H7 (cell line): ENCODE data around the gene GNG7. TPM values are rescaled to one million over a fixed set of nuclear protein-coding genes. Genes with fewer than 3 reads are reported as not detected.
A peak's percentile ranks its signal among the peaks of the same experiment; 100 is the strongest.

ENCODE experiments used
- DNase-seq: peaks from one replicate; pipeline ENCODE4 v3.0.0; 2012
- H3K27me3 ChIP-seq: 2 replicates; pipeline ENCODE4 v1.6.0; 2011; ENCODE audit warnings: mild to moderate bottlenecking, low read length; ENCODE audit not compliant: control insufficient read depth, insufficient read depth
- H3K36me3 ChIP-seq: replicated peaks from 2 replicates; pipeline ENCODE4 v1.5.1; 2011; ENCODE audit warnings: low read length; ENCODE audit not compliant: control insufficient read depth, insufficient read depth
- H3K4me3 ChIP-seq: 2 replicates; pipeline ENCODE4 v1.5.1; 2011; ENCODE audit warnings: low read depth, mild to moderate bottlenecking, control low read depth, low read length, moderate library complexity; ENCODE audit not compliant: insufficient read depth
- total RNA-seq: library from RNA; depleted of rRNA; stranded (reverse); fragments of >200 nt; shearing (Covaris generic); gene quantifications from 2 replicates; pipeline ENCODE4 v1.2.3, GENCODE V29; 2014

The GNG7 gene
- total RNA-seq, 1 experiment from 2014 or later: 1.1 TPM

DNA sequence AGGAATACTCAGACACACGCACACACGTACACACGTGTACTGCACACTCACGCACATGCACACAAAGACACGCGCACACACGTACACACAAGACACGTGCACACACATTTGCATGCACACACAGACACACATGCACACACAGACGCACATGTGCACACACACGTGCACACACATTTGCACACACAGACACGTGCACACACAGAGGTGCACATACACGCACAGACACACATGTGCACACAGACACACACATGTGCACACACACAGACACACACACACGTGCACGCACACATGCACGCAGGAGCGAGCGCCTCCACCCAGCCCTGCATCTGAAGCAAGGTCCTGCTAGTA is 145.4 kb downstream of the GNG7 start:
- Histone ChIP-seq H3K36me3 (no peaks in the 10 kb centered on the region), H3K4me3 (no peak overlapping the region), H3K27me3 (no peaks in the 10 kb centered on the region)
- DNase-seq: no peak

DNA sequence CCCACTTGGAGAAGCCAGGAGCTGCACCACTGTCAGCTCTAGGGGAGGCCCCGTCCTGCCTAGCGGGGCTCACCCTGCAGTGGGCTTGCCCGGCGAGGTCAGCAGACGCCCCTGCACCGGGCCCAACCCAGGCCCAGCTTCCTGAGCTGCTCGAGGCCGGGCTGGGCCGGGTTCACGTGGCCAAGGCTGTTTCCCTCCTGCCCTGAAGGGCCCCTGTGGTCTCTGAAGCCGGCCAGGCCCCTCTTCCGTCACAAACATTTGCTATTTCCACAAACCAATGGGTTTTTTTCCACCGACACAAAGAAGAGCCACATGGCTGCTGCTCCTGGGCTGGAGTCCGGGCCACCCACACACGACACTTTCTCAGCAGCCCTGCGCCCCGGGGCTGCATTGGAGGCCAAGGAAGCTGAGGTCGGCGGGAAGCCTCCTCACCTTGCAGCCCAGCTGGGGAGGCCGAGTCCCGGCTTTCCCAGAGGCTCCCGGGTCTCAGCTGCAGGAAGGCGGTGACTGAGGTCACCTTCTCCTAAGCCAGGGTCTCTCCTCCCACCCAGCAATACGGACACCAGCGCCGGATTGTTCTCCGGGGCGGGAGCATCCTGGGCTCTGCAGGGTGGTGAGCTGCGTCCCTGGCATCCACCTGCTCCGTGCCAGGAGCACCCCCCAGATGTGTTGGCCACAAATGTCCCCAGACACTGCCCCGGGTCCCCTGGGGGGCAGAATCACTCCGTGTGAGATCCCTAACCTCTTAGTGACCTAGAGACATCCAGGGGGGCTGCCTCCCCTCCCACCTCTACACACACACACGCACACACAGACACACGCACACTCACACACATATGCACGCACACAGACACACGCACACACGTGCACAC is 146.0 kb downstream of the GNG7 start:
- Histone ChIP-seq H3K27me3 (no peaks in the 10 kb centered on the region), H3K4me3 (no peak overlapping the region), H3K36me3 (no peaks in the 10 kb centered on the region)
- DNase-seq: peak; percentile 50

DNA sequence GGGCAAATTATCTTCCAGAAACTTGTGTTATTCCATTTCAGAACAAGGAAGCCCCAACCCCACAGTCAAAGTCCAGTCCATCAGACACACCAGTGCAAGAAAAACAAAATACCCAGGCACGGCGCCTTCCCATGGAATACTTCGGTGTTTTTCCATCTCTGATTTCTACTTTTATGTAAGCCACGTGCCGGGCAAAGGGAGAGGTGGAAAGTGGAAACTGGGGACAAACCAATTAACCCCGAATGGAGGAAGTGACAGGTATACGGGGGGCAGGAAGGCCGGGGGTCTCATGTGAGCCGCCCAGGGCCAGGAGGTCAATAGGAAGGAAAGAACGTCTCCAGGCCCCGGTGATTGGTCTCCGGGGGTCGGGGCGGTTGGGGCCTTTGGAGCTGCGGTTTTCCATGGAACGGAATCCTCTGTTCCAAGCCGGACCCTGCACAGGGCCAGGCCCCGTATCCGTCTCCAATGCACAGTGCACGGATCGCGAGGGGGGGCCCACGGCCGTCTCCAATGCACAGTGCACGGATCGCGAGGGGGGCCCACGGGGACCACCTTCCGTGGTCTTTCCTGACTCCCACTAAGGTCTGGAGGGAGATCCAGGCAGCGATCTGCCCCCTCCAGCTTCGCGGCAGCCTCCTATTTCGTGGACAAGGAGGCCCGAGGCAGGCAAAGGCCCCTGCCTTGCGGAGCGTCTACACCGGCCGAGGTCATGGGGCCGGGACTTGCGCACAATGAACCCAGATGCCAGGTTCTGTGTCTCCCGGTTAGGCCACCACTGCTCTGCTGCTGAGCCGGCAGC is 146.9 kb downstream of the GNG7 start:
- Histone ChIP-seq H3K27me3 (no peaks in the 10 kb centered on the region), H3K4me3 (no peak overlapping the region), H3K36me3 (no peaks in the 10 kb centered on the region)
- DNase-seq: peak; percentile 25

DNA sequence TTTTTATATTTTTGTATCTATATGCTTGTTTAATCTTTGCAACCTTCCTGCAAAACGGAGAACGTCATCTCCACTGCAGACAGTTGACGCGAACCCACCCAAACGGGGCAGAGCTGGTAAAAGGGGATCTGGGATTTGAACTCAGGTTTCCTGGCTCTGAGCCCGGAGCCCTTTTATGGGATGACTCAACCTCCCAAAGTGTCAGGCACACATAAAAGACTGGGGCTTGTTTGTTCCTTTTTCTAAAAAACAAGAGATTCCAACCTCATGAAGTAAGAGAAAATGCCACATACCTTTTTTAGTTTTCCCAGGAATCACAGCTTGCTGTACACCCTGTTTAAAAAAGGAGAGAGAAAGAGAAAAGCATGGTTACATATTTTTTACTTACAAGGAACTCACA is 147.6 kb downstream of the GNG7 start:
- DNase-seq: peak; percentile 7
- no peak overlapping the region for H3K4me3 ChIP-seq
- no peaks in the 10 kb centered on the region for H3K36me3 ChIP-seq
- H3K27me3 ChIP-seq: no peaks in the 10 kb centered on the region

DNA sequence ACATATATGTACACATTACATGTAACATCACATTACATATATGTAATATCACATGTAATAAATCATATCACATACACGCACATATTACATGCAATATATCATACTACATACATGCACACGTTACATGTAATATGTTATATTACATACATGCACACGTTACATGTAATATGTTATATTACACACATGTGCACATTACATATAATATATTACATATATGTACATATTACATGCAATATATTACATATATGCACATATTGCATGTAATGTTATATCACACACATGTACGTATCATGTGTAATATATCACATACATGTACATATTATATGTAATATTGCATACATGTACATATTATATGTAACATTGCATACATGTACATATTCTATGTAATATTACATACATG is 149.0 kb downstream of the GNG7 start:
- DNase-seq: no peak
- Histone ChIP-seq H3K4me3 (no peak overlapping the region), H3K36me3 (no peaks in the 10 kb centered on the region), H3K27me3 (no peaks in the 10 kb centered on the region)

DNA sequence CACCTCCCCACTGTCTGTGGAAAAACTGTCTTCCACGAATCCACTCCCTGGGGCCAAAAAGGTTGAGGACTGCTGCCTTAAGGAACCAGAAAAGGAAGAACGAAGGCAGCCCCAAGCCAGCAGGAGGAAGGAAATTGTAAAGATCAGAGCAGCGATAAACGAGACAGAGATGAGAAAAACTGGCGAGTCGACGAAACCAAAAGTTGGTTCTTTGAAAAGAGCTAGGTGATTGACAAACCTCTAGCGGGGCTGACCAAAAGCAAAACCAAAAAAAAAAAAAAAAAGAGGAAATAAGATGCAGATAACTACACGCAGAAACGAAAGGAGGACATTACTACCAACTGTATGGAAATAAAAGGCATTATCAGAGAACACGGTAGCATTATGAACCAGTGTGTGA is 149.6 kb downstream of the GNG7 start:
- Histone ChIP-seq H3K4me3 (no peak overlapping the region), H3K36me3 (no peaks in the 10 kb centered on the region), H3K27me3 (no peaks in the 10 kb centered on the region)
- DNase-seq: peak; percentile 14

DNA sequence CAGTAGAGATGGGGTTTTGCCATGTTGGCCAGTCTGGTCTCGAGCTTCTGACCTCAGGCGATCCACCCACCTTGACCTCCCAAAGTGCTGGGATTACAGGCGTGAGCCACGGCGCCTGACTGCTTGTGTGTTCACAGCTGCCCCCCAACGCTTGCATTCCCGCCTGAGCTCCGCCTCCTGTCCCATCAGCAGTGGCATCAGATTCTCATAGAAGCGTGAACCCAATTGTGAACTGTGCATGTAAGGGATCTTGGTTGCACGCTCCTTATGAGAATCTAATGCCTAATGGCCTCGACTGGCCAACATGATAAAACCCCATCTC is 150.7 kb downstream of the GNG7 start:
- no peak overlapping the region for H3K4me3 ChIP-seq
- DNase-seq: no peak
- H3K27me3 ChIP-seq: no peaks in the 10 kb centered on the region
- H3K36me3 ChIP-seq: no peaks in the 10 kb centered on the region

DNA sequence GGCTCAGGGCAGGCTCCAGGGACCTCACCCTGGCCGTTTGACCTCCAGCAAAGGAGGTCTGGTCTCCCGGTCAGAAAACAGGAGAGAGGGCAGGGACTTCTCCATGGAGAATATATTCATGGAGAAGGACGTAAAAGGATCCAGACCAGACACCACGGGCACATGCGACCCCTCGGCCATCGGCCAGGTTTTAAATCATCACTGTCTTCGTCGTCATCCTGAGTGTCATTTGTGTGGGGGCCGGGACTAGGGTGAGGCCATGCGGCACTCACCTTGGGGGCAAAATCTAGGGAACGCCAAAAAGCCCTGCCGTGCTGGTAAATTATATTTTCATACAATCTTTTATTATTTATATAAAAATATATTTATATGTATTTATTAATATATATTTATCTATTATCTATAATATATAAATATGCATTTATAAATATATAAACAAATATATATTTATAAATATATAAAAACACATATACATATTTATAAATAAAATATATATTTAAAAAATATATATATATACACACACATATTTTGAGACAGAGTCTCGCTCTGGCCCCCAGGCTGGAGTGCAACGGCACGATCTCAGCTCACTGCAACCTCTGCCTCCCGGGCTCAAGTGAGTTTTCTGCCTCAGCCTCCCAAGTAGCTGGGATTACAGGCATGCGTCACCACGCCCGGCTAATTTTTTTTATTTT is 151.2 kb downstream of the GNG7 start:
- no peaks in the 10 kb centered on the region for H3K36me3 ChIP-seq
- DNase-seq: peak; percentile 25
- H3K4me3 ChIP-seq: no peak overlapping the region
- H3K27me3 ChIP-seq: no peaks in the 10 kb centered on the region

DNA sequence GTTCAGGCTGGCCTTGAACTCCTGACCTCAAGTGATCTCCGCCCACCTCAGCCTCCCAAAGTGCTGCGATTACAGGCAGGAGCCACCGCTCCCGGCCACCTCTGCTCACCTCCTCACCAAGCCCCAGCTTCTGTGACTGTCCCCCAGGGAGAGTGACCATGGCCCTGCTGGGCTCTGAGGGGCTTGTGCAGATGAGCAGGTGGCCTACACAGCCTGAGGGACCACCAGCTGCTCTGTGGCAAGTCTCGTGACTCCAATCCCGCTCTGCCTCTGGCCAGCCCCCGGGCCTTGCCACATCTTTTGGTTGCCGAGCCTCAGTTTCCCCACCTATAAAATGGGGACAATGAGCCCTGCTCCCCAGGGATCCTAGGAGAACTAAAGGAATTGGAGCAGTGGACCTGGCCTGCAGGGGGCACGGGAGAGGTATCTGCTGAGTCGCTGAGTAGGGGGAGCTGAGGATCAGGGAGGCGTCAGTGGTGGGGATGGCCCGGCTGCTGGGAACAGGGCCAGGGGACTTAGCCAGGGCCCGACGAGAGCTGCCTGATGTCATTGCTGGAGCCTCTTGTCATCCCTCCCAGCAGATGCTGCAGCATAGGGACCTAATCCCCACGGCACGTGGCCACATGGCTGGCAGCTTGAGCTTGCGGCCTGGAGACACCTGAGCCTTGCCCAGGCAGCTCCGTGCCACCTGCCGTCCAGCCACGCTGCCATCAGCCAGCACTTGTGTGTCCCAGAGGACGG is 151.9 kb downstream of the GNG7 start:
- DNase-seq: peak; percentile 65
- Histone ChIP-seq H3K36me3 (no peaks in the 10 kb centered on the region), H3K27me3 (no peaks in the 10 kb centered on the region), H3K4me3 (no peak overlapping the region)

DNA sequence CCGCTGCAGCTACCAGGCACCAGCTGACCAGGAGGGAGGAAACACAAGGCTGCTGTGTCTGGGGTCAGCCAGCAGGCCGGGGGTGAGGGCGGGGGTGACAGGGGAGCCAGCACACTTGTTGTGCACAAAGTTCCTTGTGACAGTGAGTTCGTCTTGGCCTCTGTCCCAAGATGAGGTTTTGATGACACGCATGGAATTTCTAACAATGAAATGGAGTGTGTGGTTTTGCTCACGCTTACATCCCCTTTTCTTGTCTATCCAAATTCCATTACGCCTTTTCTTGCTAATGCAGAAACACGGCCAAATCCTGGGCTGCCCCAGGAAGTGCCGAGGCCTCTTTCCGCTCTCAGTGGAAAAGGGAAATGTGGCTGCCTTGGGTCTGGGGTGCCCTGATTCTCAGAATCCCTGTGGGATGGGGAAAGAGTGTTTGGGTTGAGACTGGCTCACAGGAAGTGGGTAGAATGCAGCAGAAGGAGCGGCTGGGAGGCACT is 152.7 kb downstream of the GNG7 start:
- no peaks in the 10 kb centered on the region for H3K27me3 ChIP-seq
- peak; percentile 23 for DNase-seq
- H3K36me3 ChIP-seq: no peaks in the 10 kb centered on the region
- no peak overlapping the region for H3K4me3 ChIP-seq

DNA sequence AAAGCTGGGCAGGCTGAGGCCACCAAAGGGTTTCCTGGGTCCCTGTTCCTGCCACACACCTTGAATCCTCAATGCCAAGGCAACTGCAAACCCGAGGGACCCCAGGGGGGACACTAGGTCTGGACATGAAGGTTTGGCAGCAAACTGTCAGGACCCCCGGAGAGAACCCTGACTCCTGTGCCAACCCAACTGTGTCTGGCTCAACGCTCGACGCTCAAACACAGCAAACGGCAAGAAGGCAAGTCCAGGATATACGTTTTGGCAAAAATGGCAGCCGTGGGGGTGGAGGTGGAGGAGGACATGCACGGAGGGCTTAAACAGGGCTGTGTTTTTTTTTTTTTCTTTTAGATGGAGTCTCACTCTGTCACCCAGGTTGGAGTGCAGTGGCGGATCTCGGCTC is 153.5 kb downstream of the GNG7 start:
- peak; percentile 10 for DNase-seq
- H3K4me3 ChIP-seq: no peak overlapping the region
- H3K36me3 ChIP-seq: no peaks in the 10 kb centered on the region
- no peaks in the 10 kb centered on the region for H3K27me3 ChIP-seq

DNA sequence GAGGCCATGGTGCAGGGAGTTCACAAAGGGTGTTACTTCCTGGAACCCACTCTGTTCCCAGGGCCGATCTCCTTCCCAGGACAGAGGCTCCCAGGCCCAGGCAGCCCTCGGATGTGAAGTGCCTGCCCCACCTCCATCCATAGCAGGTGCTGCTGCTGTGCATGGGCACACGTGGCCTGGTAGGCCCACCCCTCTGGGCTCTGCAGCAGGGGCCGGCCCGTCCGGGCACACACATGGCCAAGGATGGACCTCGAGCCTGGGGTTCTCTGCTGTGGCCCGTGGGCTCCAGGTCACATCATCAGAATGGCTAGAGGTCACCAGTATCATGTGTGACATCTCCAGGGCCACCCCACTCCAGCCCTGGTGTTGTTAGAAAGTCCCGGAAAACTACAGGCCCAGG is 154.8 kb downstream of the GNG7 start:
- Histone ChIP-seq H3K4me3 (no peak overlapping the region), H3K36me3 (no peaks in the 10 kb centered on the region), H3K27me3 (no peaks in the 10 kb centered on the region)
- peak; percentile 26 for DNase-seq

DNA sequence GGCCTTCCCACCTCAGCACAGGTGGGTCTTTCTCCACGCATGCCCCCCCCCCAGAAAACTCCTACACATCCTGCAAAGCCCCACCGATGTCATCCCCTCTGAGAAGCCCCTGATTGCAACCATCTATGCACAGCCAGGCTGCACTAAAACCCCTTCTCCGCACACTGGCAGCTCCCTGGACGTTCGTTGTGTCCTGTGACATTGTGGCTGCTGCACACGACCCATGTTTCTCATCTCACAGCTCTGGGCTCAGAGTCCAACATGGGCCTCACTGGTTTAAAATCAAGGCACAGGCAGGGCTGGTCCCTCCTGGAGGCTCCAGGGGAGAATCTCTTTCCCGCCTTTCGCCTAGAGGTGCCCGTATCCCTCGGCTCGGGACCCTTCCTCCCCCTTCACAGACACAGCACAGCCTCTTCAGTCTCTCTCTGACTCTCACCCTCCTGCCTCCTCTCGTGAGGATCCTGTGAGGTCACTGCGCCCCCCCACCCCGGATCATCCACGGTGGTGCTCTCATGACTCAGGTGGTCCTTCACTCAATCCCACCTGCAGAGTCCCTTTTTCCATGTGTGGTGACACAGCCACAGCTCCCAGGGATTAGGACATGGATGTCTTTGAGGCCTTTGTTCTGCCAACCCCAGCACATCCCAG is 155.3 kb downstream of the GNG7 start:
- H3K27me3 ChIP-seq: no peaks in the 10 kb centered on the region
- no peaks in the 10 kb centered on the region for H3K36me3 ChIP-seq
- DNase-seq: peak; percentile 17
- H3K4me3 ChIP-seq: no peak overlapping the region
